Liver (tissue), 3 donors: Measurements from ENCODE around the gene CCDC106.

Experiments
- CTCF ChIP-seq: fragments of 150-350 bp; IDR thresholded peaks from 2 replicates; pipeline ENCODE4 v1.5.1; 2017; ENCODE audit warnings: improper control_type of control experiment, low read depth, low read length; ENCODE audit not compliant: missing input control
- GABPA ChIP-seq, 2 donors: IDR thresholded peaks in 1 of 2; conservative IDR thresholded peaks in 1 of 2; 2 replicates each; pipeline ENCODE4 v1.6.1; 2016; ENCODE audit warnings: antibody characterized with exemption in 2 of 2, mild to moderate bottlenecking in 1 of 2, moderate library complexity in 1 of 2
- HNF4A ChIP-seq, 2 donors: conservative IDR thresholded peaks; 2 replicates each; pipeline ENCODE4 v1.6.1; 2016; ENCODE audit warnings: antibody characterized with exemption in 2 of 2, mild to moderate bottlenecking in 2 of 2
- TAF1 ChIP-seq: conservative IDR thresholded peaks from 2 replicates; pipeline ENCODE4 v1.6.1; 2016; ENCODE audit warnings: antibody characterized with exemption, mild to moderate bottlenecking
- YY1 ChIP-seq: IDR thresholded peaks from 2 replicates; pipeline ENCODE4 v1.6.1; 2016; ENCODE audit warnings: antibody characterized with exemption, mild to moderate bottlenecking
- donor health status: healthy.
- donor health status: healthy.

GRCh38 chr19:55680339-55681130 lies 32.5 kb downstream of the CCDC106 start:
- no peak for TF ChIP-seq HNF4A (conservative IDR thresholded peaks at IDR 0.05)
- TF ChIP-seq YY1 = no peak
- no peak for TF ChIP-seq CTCF
- no peak for TF ChIP-seq TAF1
- TF ChIP-seq GABPA (IDR thresholded peaks at IDR 0.05 in 1 of 2, conservative IDR thresholded peaks at IDR 0.05 in 1 of 2) = no peak
